Kidney (tissue), 14 donors: ENCODE results near the gene CASP8. TPM values are rescaled to one million over a fixed set of nuclear protein-coding genes. Genes with fewer than 3 reads are reported as not detected.

ENCODE experiments used
- DNase-seq, 5 donors: peaks; one replicate each; pipeline ENCODE4 v3.0.0-alpha.2; 2013 to 2020
- FAIRE-seq: peaks from 2 replicates; lab custom pipeline; 2012; peaks lifted over from hg19 to GRCh38; lab: Jason Lieb, UNC
- H3K27ac ChIP-seq, 2 donors: one replicate each; pipeline ENCODE4 v1.7.0; 2013; ENCODE audit warnings: low read depth in 2 of 2, low read length in 2 of 2, inconsistent platforms in 1 of 2
- H3K27me3 ChIP-seq: one replicate; pipeline ENCODE4 v1.7.1; 2013; ENCODE audit warnings: low read length, inconsistent platforms; ENCODE audit not compliant: control insufficient read depth, insufficient read depth
- H3K36me3 ChIP-seq, 3 donors: one replicate each; pipeline versions ENCODE4 v1.7.0 to v1.7.1; 2013; ENCODE audit warnings: low read length in 3 of 3, control low read depth in 1 of 3, inconsistent platforms in 1 of 3; ENCODE audit not compliant: insufficient read depth in 3 of 3, control insufficient read depth in 2 of 3
- H3K4me1 ChIP-seq, 3 donors: one replicate each; pipeline versions ENCODE4 v1.7.0 to v1.7.1; 2013; ENCODE audit warnings: low read length in 3 of 3, inconsistent platforms in 1 of 3, low read depth in 1 of 3; ENCODE audit not compliant: control insufficient read depth in 2 of 3, insufficient read depth in 2 of 3
- H3K4me3 ChIP-seq, 3 donors: one replicate each; pipeline versions ENCODE4 v1.7.0 to v1.8.1; 2013; ENCODE audit warnings: low read length in 3 of 3, control low read depth in 1 of 3, inconsistent platforms in 1 of 3
- H3K9ac ChIP-seq, 3 donors: one replicate each; pipeline versions ENCODE4 v1.7.0 to v1.7.1; 2013; ENCODE audit warnings: low read length in 3 of 3, control low read depth in 1 of 3, inconsistent platforms in 1 of 3
- H3K9me3 ChIP-seq, 3 donors: one replicate each; pipeline versions ENCODE4 v1.7.0 to v1.7.1; 2013; ENCODE audit warnings: low read length in 3 of 3, control low read depth in 1 of 3, inconsistent platforms in 1 of 3; ENCODE audit not compliant: control insufficient read depth in 2 of 3, insufficient read depth in 1 of 3
- CTCF ChIP-seq: IDR thresholded peaks from 3 replicates; pipeline ENCODE4 v1.5.1; 2012; ENCODE audit warnings: mild to moderate bottlenecking, moderate library complexity, borderline replicate concordance; ENCODE audit not compliant: insufficient read depth; ENCODE audit errors: extremely low read depth
- intact Hi-C: fragments of 100-400 bp; cut with DNase I; formaldehyde crosslinking; loops from one replicate; pipeline ENCODE4 v1.11.1; 2022
- polyA plus RNA-seq: library from polyadenylated mRNA; stranded (reverse); fragments of 350-450 nt; fragmentation: Illumina TruSeq; extraction: RNeasy Lipid Tissue Mini Kit (QIAGEN cat#74804); gene quantifications from one replicate; pipeline ENCODE4 v1.2.3, GENCODE V29; 2014; ENCODE audit warnings: low read depth, low replicate concordance; ENCODE audit not compliant: insufficient read depth
- total RNA-seq: library from RNA; stranded (reverse); fragmentation: NEBNext Ultra II Directional; extraction: Animal tissue kit (Norgen Biotek cat#: 25700); gene quantifications from one replicate; pipeline ENCODE4 v1.2.1, GENCODE V29; 2021
- donor health status: control.
- donor health status: control.
- donor health status: control.
- donor health status: control.
- donor health status: control.
- donor health status: DM: yes; HTN: yes; CAD: no.
- donor health status: Normal renal cell carcinoma (clear cell type).

Gene CASP8
- total and polyA plus RNA-seq, 2 donors from 2014 or later, result 8.0 to 35.3 TPM

- Histone ChIP-seq H3K9ac (no peak overlapping the region), H3K4me1 (no peaks in the 10 kb centered on the region), H3K9me3 (no peaks in the 10 kb centered on the region), H3K27ac (no peak overlapping the region), H3K36me3 (no peaks in the 10 kb centered on the region), H3K27me3 (no peaks in the 10 kb centered on the region), H3K4me3 (peak overlapping the region in 1 of 3 donors; percentile 32)
- intact Hi-C loops, result no loop called here
- DNase-seq (no peak), FAIRE-seq (no peak)
- TF ChIP-seq CTCF, result no peak
These were observed 1.1 kb downstream of the CASP8 start for GRCh38 chr2:201261471-201261870.

GRCh38 chr2:201261906-201262305, 1.6 kb downstream of the CASP8 start:
- intact Hi-C loops, result no loop called here
- no peaks in the 10 kb centered on the region for H3K36me3 ChIP-seq
- FAIRE-seq (no peak), DNase-seq (no peak)
- no peaks in the 10 kb centered on the region for H3K27me3 ChIP-seq
- H3K9ac ChIP-seq, result no peak overlapping the region
- H3K4me3 ChIP-seq, result no peak overlapping the region
- no peaks in the 10 kb centered on the region for H3K4me1 ChIP-seq
- H3K27ac ChIP-seq, result no peak overlapping the region
- no peaks in the 10 kb centered on the region for H3K9me3 ChIP-seq
- TF ChIP-seq CTCF, result no peak

GRCh38 chr2:201262718-201263117, 2.4 kb downstream of the CASP8 start:
- H3K4me1 ChIP-seq, result no peaks in the 10 kb centered on the region
- no peaks in the 10 kb centered on the region for H3K9me3 ChIP-seq
- H3K27ac ChIP-seq, result no peak overlapping the region
- no peak overlapping the region for H3K4me3 ChIP-seq
- no peaks in the 10 kb centered on the region for H3K27me3 ChIP-seq
- H3K9ac ChIP-seq, result no peak overlapping the region
- intact Hi-C loops, result no loop called here
- no peak for FAIRE-seq
- no peak for TF ChIP-seq CTCF
- peak in 3 of 5 donors; percentile 17 to 82 (median 80) for DNase-seq
- no peaks in the 10 kb centered on the region for H3K36me3 ChIP-seq

- intact Hi-C loops, result no loop called here
- Histone ChIP-seq H3K9ac (no peak overlapping the region), H3K27ac (no peak overlapping the region), H3K27me3 (no peaks in the 10 kb centered on the region), H3K9me3 (no peaks in the 10 kb centered on the region), H3K36me3 (no peaks in the 10 kb centered on the region), H3K4me1 (no peaks in the 10 kb centered on the region), H3K4me3 (no peak overlapping the region)
- FAIRE-seq (no peak), DNase-seq (no peak)
- no peak for TF ChIP-seq CTCF
These were observed 3.4 kb downstream of the CASP8 start for GRCh38 chr2:201263779-201264178.
